Neuronal stem cell (in vitro differentiated cells): ENCODE measurements around the gene MVK.

Experiments
- DNase-seq: peaks from one replicate; pipeline ENCODE4 v3.0.0-alpha.2; 2013; ENCODE audit warnings: low spot score
- H2AFZ ChIP-seq: one replicate; pipeline ENCODE4 v1.6.1; 2013; ENCODE audit warnings: mild to moderate bottlenecking, low read length, inconsistent platforms
- H2AK5ac ChIP-seq: 2 replicates; pipeline ENCODE4 v1.6.1; 2013; ENCODE audit warnings: low read depth, mild to moderate bottlenecking, inconsistent platforms, low read length, moderate library complexity, mixed read lengths
- H2BK120ac ChIP-seq: 2 replicates; pipeline ENCODE4 v1.6.1; 2013; ENCODE audit warnings: low read depth, mild to moderate bottlenecking, inconsistent platforms, low read length, moderate library complexity, mixed read lengths
- H2BK12ac ChIP-seq: one replicate; pipeline ENCODE4 v1.6.1; 2013; ENCODE audit warnings: low read length, inconsistent platforms
- H2BK15ac ChIP-seq: 2 replicates; pipeline ENCODE4 v1.6.1; 2013; ENCODE audit warnings: mild to moderate bottlenecking, low read length, inconsistent platforms, mixed read lengths
- H2BK5ac ChIP-seq: one replicate; pipeline ENCODE4 v1.6.1; 2013; ENCODE audit warnings: inconsistent platforms, mild to moderate bottlenecking, low read length, moderate library complexity
- H3K14ac ChIP-seq: one replicate; pipeline ENCODE4 v1.6.1; 2013; ENCODE audit warnings: low read length, inconsistent platforms
- H3K18ac ChIP-seq: 2 replicates; pipeline ENCODE4 v1.6.1; 2013; ENCODE audit warnings: low read length, inconsistent platforms
- H3K23ac ChIP-seq: 2 replicates; pipeline ENCODE4 v1.6.1; 2013; ENCODE audit warnings: low read depth, mild to moderate bottlenecking, mixed read lengths, low read length, inconsistent platforms; ENCODE audit not compliant: poor library complexity
- H3K27ac ChIP-seq: replicated peaks from 3 replicates; pipeline ENCODE4 v1.5.1; 2013; ENCODE audit warnings: low read length, inconsistent platforms
- H3K27me3 ChIP-seq, 3 experiments: 2 replicates each; pipeline ENCODE4 v1.6.1; 2013; ENCODE audit warnings: low read length in 3 of 3, mild to moderate bottlenecking in 2 of 3, inconsistent platforms in 1 of 3, low read depth in 1 of 3, mixed read lengths in 1 of 3, moderate library complexity in 1 of 3; ENCODE audit not compliant: control insufficient read depth in 3 of 3, insufficient read depth in 3 of 3
- H3K36me3 ChIP-seq, 2 donors: replicated peaks in 1 of 2; 2 replicates each; pipeline ENCODE4 v1.6.1; 2013; ENCODE audit warnings: low read length in 2 of 2; ENCODE audit not compliant: control insufficient read depth in 2 of 2, insufficient read depth in 2 of 2
- H3K4ac ChIP-seq: 2 replicates; pipeline ENCODE4 v1.6.1; 2013; ENCODE audit warnings: inconsistent platforms, mild to moderate bottlenecking, low read length, moderate library complexity
- H3K4me1 ChIP-seq, 2 donors: 1 replicate in 1 of 2; 2 replicates in 1 of 2; pipeline ENCODE4 v1.6.1; 2013; ENCODE audit warnings: low read length in 2 of 2, low read depth in 1 of 2; ENCODE audit not compliant: control insufficient read depth in 2 of 2, insufficient read depth in 1 of 2
- H3K4me2 ChIP-seq: one replicate; pipeline ENCODE4 v1.6.1; 2013; ENCODE audit warnings: mild to moderate bottlenecking, low read length, inconsistent platforms; ENCODE audit not compliant: insufficient read depth, poor library complexity, severe bottlenecking
- H3K4me3 ChIP-seq, 2 donors: 2 replicates each; pipeline ENCODE4 v1.5.1; 2013; ENCODE audit warnings: low read length in 2 of 2, mild to moderate bottlenecking in 2 of 2, inconsistent platforms in 1 of 2, moderate library complexity in 1 of 2
- H3K79me1 ChIP-seq: one replicate; pipeline ENCODE4 v1.6.1; 2013; ENCODE audit warnings: low read depth, mild to moderate bottlenecking, inconsistent platforms, low read length, moderate library complexity
- H3K9ac ChIP-seq: one replicate; pipeline ENCODE4 v1.6.1; 2013; ENCODE audit warnings: mild to moderate bottlenecking, low read depth, low read length, inconsistent platforms; ENCODE audit not compliant: poor library complexity
- H3K9me3 ChIP-seq, 2 donors: replicated peaks in 1 of 2; 2 replicates each; pipeline versions ENCODE3 to v1.6.1; 2013; ENCODE audit warnings: low read length in 2 of 2, mild to moderate bottlenecking in 2 of 2, inconsistent platforms in 1 of 2, low read depth in 1 of 2, mixed read lengths in 1 of 2, moderate library complexity in 1 of 2; ENCODE audit not compliant: control insufficient read depth in 2 of 2, insufficient read depth in 1 of 2
- H4K8ac ChIP-seq: one replicate; pipeline ENCODE4 v1.6.1; 2013; ENCODE audit warnings: low read depth, mild to moderate bottlenecking, inconsistent platforms, low read length, moderate library complexity
- H4K91ac ChIP-seq: one replicate; pipeline ENCODE4 v1.6.1; 2013; ENCODE audit warnings: low read length, low read depth, mild to moderate bottlenecking, inconsistent platforms; ENCODE audit not compliant: poor library complexity
- WGBS, 2 donors: extraction: QIAGEN DNeasy Blood & Tissue Kit; methylation state at CpG; one replicate each; pipeline ENCODE4 v1.1.7; 2013; ENCODE audit warnings: missing lambda C conversion rate in 2 of 2, mixed read lengths in 1 of 2; ENCODE audit not compliant: insufficient read length in 2 of 2, insufficient replicate concordance in 1 of 2; ENCODE audit errors: extremely low coverage in 2 of 2; 5-methylcytosine and 5-hydroxymethylcytosine counted together

MVK gene

GRCh38 chr12:109591041-109591440 is 17.4 kb downstream of the MVK start:
- Histone ChIP-seq H3K27me3 (no peaks in the 10 kb centered on the region), H2BK12ac (no peak overlapping the region), H3K36me3 (peaks cover 56 to 99% of the 10 kb centered on the region in 2 donors), H2AFZ (no peak overlapping the region), H3K23ac (no peak overlapping the region), H4K8ac (no peak overlapping the region), H3K4me2 (no peak overlapping the region), H3K27ac (no peak overlapping the region), H3K14ac (no peak overlapping the region), H2BK15ac (no peak overlapping the region), H4K91ac (no peak overlapping the region), H2BK120ac (no peak overlapping the region), H3K4ac (no peak overlapping the region), H3K4me3 (no peak overlapping the region), H3K79me1 (no peaks in the 10 kb centered on the region), H3K9me3 (no peaks in the 10 kb centered on the region), H3K18ac (no peak overlapping the region), H3K9ac (no peak overlapping the region), H3K4me1 (peaks cover 0 to 24% of the 10 kb centered on the region in 2 donors), H2AK5ac (no peak overlapping the region), H2BK5ac (no peak overlapping the region)
- WGBS, 2 donors: no CpG with 5 or more reads among the region's 10 CpGs
- DNase-seq: no peak

DNA sequence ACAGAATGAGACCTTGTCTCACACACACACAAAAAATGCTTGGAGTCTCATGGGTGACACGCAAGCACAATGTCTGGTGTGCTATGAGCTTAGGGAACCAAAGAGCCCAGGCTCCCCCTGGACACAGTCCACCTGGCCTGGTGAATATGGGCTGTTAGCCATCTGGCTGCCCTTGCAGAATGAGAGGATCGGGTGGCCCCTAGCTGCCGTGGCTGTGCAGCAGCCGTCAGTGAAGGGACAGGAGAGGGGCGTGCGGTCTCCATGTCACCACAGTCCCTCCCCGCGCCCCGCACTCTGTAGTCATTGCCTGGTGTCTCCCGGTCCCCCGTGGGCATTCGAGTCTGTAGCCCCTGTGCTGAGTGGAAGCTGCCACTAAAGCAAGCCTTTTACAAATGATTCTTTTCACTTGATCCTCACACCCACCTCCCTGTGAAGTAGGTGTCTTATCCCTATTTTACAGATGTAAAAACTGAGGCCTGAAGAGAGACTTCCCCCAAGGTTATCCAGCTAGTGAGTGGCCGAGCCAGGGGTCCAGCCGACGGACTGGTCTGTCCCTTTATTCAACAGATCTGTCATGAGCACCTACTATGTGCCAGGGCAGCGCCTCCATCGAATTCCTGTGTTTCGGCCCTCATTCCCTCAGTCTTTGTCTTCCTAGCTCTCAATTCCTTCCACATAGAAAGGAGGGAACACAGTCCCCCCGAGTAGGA is 18.8 kb downstream of the MVK start:
- H3K14ac ChIP-seq: no peak overlapping the region
- no peaks in the 10 kb centered on the region for H3K79me1 ChIP-seq
- no peak overlapping the region for H2AFZ ChIP-seq
- no peak overlapping the region for H3K23ac ChIP-seq
- no peak overlapping the region for H4K91ac ChIP-seq
- no peak overlapping the region for H3K18ac ChIP-seq
- no peak overlapping the region for H2AK5ac ChIP-seq
- H3K9me3 ChIP-seq: no peaks in the 10 kb centered on the region
- no peak overlapping the region for H2BK5ac ChIP-seq
- peaks cover 0 to 13% of the 10 kb centered on the region in 2 donors for H3K4me1 ChIP-seq
- H3K4me3 ChIP-seq: no peak overlapping the region
- H3K36me3 ChIP-seq: peaks cover 57 to 98% of the 10 kb centered on the region in 2 donors
- no peak overlapping the region for H2BK15ac ChIP-seq
- no peak overlapping the region for H2BK120ac ChIP-seq
- H3K27ac ChIP-seq: no peak overlapping the region
- H3K27me3 ChIP-seq: no peaks in the 10 kb centered on the region
- no CpG with 5 or more reads among the region's 19 CpGs for WGBS, 2 donors
- H3K4ac ChIP-seq: no peak overlapping the region
- no peak for DNase-seq
- H4K8ac ChIP-seq: no peak overlapping the region
- H3K4me2 ChIP-seq: no peak overlapping the region
- no peak overlapping the region for H2BK12ac ChIP-seq
- H3K9ac ChIP-seq: no peak overlapping the region

- H3K9me3 ChIP-seq: no peaks in the 10 kb centered on the region
- H3K4me2 ChIP-seq: no peak overlapping the region
- no peak overlapping the region for H2BK12ac ChIP-seq
- H3K14ac ChIP-seq: no peak overlapping the region
- H3K4ac ChIP-seq: no peak overlapping the region
- no peak overlapping the region for H4K91ac ChIP-seq
- H3K9ac ChIP-seq: no peak overlapping the region
- no peak overlapping the region for H3K4me3 ChIP-seq
- H2BK15ac ChIP-seq: no peak overlapping the region
- H3K18ac ChIP-seq: no peak overlapping the region
- peaks cover 52 to 94% of the 10 kb centered on the region in 2 donors for H3K36me3 ChIP-seq
- H4K8ac ChIP-seq: no peak overlapping the region
- no peaks in the 10 kb centered on the region for H3K79me1 ChIP-seq
- no peaks in the 10 kb centered on the region for H3K27me3 ChIP-seq
- H3K4me1 ChIP-seq: peaks cover 2 to 12% of the 10 kb centered on the region in 2 donors
- no peak overlapping the region for H2AFZ ChIP-seq
- no CpG with 5 or more reads among the region's 9 CpGs for whole genome bisulfite sequencing, 2 donors
- H2AK5ac ChIP-seq: no peak overlapping the region
- H3K23ac ChIP-seq: no peak overlapping the region
- H2BK120ac ChIP-seq: no peak overlapping the region
- no peak overlapping the region for H3K27ac ChIP-seq
- no peak overlapping the region for H2BK5ac ChIP-seq
- no peak for DNase-seq
Observed at GRCh38 chr12:109592905-109593272, 19.3 kb downstream of the MVK start.

- no CpG with 5 or more reads among the region's 15 CpGs for WGBS, 2 donors
- no peak overlapping the region for H2AK5ac ChIP-seq
- H2AFZ ChIP-seq: no peak overlapping the region
- peaks cover 5 to 11% of the 10 kb centered on the region in 2 donors for H3K4me1 ChIP-seq
- DNase-seq: no peak
- H4K8ac ChIP-seq: no peak overlapping the region
- H3K27ac ChIP-seq: no peak overlapping the region
- no peak overlapping the region for H2BK15ac ChIP-seq
- H3K23ac ChIP-seq: no peak overlapping the region
- H3K18ac ChIP-seq: peak overlapping the region; percentile 7
- H3K79me1 ChIP-seq: no peaks in the 10 kb centered on the region
- no peaks in the 10 kb centered on the region for H3K9me3 ChIP-seq
- no peaks in the 10 kb centered on the region for H3K27me3 ChIP-seq
- H3K36me3 ChIP-seq: peaks cover 49 to 75% of the 10 kb centered on the region in 2 donors
- H2BK12ac ChIP-seq: no peak overlapping the region
- H2BK120ac ChIP-seq: no peak overlapping the region
- no peak overlapping the region for H4K91ac ChIP-seq
- no peak overlapping the region for H3K9ac ChIP-seq
- no peak overlapping the region for H3K4me3 ChIP-seq
- H3K4me2 ChIP-seq: no peak overlapping the region
- H3K4ac ChIP-seq: no peak overlapping the region
- no peak overlapping the region for H2BK5ac ChIP-seq
- H3K14ac ChIP-seq: no peak overlapping the region
Observed at GRCh38 chr12:109594556-109595317, 21.1 kb downstream of the MVK start.
